HL-60 (cell line): ENCODE results near the gene PIK3R5.

Experiments used
- CTCF ChIP-seq: IDR thresholded peaks from one replicate; pipeline ENCODE4 v1.5.1; 2011; ENCODE audit warnings: low read length, control low read depth, inconsistent platforms; ENCODE audit not compliant: insufficient read depth
- GABPA ChIP-seq: IDR thresholded peaks from 2 replicates; pipeline ENCODE4 v1.6.1; 2012; ENCODE audit warnings: low read depth
- REST ChIP-seq: IDR thresholded peaks from 2 replicates; pipeline ENCODE4 v1.6.1; 2012; ENCODE audit warnings: low read depth; ENCODE audit not compliant: insufficient replicate concordance

GRCh38 chr17:8875436-8875835 lies 90.1 kb downstream of the PIK3R5 start:
- TF ChIP-seq CTCF (no peak), REST (no peak), GABPA (no peak)
